ENCODE results near the gene SENP1.
A peak's percentile ranks its signal among the peaks of the same experiment; 100 is the strongest.
"Not testable (repeated sequence)": the region's sequence is repeated elsewhere in the genome, so short reads cannot be mapped to it uniquely, and the experiment has no call there.

Gene SENP1

GRCh38 chr12:48123169-48123568 lies 17.3 kb upstream of the SENP1 start:
- peaks cover 19% of the 10 kb centered on the region for H3K4me1 Mint-ChIP-seq
- H3K9me3 Mint-ChIP-seq, result no peaks in the 10 kb centered on the region
- no peak overlapping the region for H3K4me3 Mint-ChIP-seq
- peaks cover 24% of the 10 kb centered on the region for H3K36me3 Mint-ChIP-seq
- ATAC-seq (ENCODE audit: low read depth), result no peak
- H3K27ac Mint-ChIP-seq, result peak overlapping the region; percentile 52
- DNase-seq (ENCODE audit: low spot score in 2 of 2), result no peak
- H3K27me3 Mint-ChIP-seq, result no peaks in the 10 kb centered on the region

DNA sequence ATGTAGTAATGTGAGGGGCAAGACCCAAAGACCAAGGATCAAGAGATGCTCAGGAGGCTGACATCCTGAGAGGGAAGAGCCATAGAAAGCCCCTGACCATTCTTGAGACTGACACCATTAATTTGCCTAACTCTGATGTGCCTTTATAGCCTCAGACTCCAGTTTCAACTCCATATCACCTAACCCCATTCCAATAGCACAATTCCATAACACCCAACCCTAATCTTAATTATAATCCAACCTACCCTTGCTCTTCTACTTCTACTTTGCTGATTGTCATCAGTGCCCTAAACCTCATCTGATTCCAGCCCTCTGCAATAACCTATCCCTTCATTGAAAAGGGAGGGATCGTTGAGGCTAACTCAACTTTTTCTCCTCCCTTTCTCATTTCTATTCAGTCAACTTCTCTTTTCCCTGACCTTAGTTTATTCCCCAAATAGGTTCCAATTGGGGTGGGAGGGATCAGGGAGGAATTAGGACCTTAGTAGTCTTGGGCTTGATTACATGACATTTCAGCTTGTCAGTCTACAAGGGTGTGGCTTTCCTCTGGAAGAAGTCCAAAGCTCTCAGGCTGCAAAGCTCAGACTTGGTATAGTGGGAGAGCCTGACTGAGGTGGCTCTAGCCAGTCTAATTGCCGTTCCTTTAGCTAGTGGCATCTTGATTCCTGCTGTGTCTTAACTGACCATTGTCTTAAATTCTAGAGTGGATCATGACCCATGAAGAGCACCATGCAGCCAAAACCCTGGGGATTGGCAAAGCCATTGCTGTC lies 16.4 kb upstream of the SENP1 start:
- Mint-ChIP-seq H3K4me3 (no peak overlapping the region), H3K9me3 (no peaks in the 10 kb centered on the region), H3K27me3 (no peaks in the 10 kb centered on the region), H3K36me3 (peaks cover 17% of the 10 kb centered on the region), H3K4me1 (peaks cover 19% of the 10 kb centered on the region), H3K27ac (no peak overlapping the region)
- no peak for ATAC-seq (ENCODE audit: low read depth)
- DNase-seq (ENCODE audit: low spot score in 2 of 2), result no peak

DNA sequence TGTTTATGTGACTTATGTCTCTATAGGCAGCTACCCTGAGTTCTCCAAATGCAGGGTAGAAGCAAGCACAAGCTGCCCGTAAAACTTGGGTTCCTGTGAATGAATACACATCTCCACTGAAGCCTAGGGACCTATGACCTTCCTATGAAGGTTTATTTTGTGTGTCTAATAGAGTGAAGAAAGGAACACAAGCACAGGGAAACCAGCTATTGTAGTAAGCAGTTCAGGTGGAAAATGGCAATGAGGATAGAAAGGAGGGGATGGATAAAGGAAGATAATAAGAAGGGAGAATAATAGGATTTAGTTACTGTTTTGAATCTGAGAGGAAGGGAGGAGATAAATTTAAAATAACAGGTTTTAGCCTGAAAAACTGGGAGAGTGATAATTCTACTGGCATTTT lies 15.6 kb upstream of the SENP1 start:
- Mint-ChIP-seq H3K4me3 (no peak overlapping the region), H3K36me3 (peaks cover 15% of the 10 kb centered on the region), H3K9me3 (no peaks in the 10 kb centered on the region), H3K4me1 (peaks cover 19% of the 10 kb centered on the region), H3K27me3 (no peaks in the 10 kb centered on the region), H3K27ac (no peak overlapping the region)
- ATAC-seq (ENCODE audit: low read depth) (no peak), DNase-seq (ENCODE audit: low spot score in 2 of 2) (no peak)

- no peaks in the 10 kb centered on the region for H3K9me3 Mint-ChIP-seq
- H3K4me1 Mint-ChIP-seq, result peaks cover 19% of the 10 kb centered on the region
- ATAC-seq (ENCODE audit: low read depth) (no peak), DNase-seq (ENCODE audit: low spot score in 2 of 2) (no peak)
- H3K4me3 Mint-ChIP-seq, result peak overlapping the region; percentile 99
- no peaks in the 10 kb centered on the region for H3K27me3 Mint-ChIP-seq
- peak overlapping the region; percentile 93 for H3K27ac Mint-ChIP-seq
- H3K36me3 Mint-ChIP-seq, result peaks cover 10% of the 10 kb centered on the region
Observed at GRCh38 chr12:48119834-48120195, 13.9 kb upstream of the SENP1 start.

- peak; percentile 95 for ATAC-seq (ENCODE audit: low read depth)
- no peaks in the 10 kb centered on the region for H3K9me3 Mint-ChIP-seq
- H3K4me3 Mint-ChIP-seq, result peak within 1 kb of the TSS; percentile 99
Observed at GRCh38 chr12:48119078-48119833, 13.4 kb upstream of the SENP1 start, which contains the start of gene PFKM. Gene PFKM, plus strand, starts transcription at chr12:48119364. Its CDS starts 3,411 bp downstream, at chr12:48122775.

DNA sequence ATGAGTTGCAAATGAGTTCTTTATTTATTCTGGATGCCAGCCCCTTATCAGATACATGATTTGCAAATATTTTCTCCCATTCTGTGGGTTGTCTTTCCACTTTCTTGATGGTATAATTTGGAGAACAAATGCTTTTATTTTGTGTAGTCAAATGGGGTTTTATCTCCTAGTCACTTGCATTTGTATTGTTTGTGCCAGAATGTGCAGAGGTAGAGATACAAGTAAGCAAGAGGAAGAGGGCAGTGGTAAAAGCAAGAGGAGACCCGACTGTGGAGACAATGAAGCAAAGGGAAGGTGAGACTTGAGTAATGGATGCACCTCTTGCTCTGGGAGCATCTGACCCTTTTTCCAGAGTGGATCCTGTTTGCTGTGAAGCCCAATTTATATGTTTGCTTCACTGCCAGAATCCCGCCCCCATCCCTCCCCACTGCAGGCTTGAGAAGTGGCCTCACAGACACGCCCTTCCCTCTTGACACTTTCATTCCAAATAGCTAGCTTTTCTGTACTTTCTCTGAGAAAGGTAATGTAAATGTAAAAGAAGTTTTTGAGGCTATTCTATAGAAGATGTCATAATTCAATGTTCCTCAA lies 12.5 kb upstream of the SENP1 start:
- Mint-ChIP-seq H3K27me3 (no peaks in the 10 kb centered on the region), H3K9me3 (no peaks in the 10 kb centered on the region), H3K36me3 (peaks cover 4% of the 10 kb centered on the region), H3K4me1 (peaks cover 19% of the 10 kb centered on the region), H3K27ac (peak overlapping the region; percentile 93), H3K4me3 (peak overlapping the region; percentile 99)
- DNase-seq (ENCODE audit: low spot score in 2 of 2) (no peak), ATAC-seq (ENCODE audit: low read depth) (no peak)

More at GRCh38 chr12:48119078-48119833, 13.4 kb upstream of the SENP1 start, which contains the start of gene PFKM:
- peaks cover 19% of the 10 kb centered on the region for H3K4me1 Mint-ChIP-seq
- peak within 1 kb of the TSS; percentile 93 for H3K27ac Mint-ChIP-seq
- peaks cover 6% of the 10 kb centered on the region for H3K36me3 Mint-ChIP-seq
- no peaks in the 10 kb centered on the region for H3K27me3 Mint-ChIP-seq
- peak; percentile 41 to 58 for DNase-seq (ENCODE audit: low spot score in 2 of 2)

DNA sequence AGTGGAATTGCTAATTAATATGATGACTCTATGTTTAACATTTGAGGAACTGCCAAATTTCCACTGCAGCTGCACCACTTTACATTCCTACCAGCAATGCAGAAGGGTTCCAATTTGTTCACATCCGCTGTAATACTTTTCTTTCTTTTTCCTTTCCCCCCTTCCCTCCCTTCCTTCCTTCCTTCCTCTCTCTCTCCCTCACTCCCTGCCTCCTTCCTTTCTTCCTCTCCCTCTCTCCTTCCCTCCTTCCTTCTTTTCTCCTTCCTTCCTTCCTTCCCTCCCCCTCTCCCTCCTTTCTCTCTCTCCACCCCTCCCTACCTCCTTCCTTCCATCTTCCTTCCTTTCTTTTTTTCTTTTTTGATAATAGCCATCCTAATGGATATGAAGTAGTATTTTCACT lies 10.1 kb upstream of the SENP1 start:
- Mint-ChIP-seq H3K27ac (no peak overlapping the region), H3K27me3 (no peaks in the 10 kb centered on the region), H3K9me3 (no peaks in the 10 kb centered on the region), H3K4me3 (no peak overlapping the region), H3K4me1 (peaks cover 15% of the 10 kb centered on the region), H3K36me3 (no peaks in the 10 kb centered on the region)
- DNase-seq (ENCODE audit: low spot score in 2 of 2) (no peak), ATAC-seq (ENCODE audit: low read depth) (no peak)

GRCh38 chr12:48111312-48111693 lies 5.4 kb upstream of the SENP1 start:
- not testable (repeated sequence) for H3K9me3 Mint-ChIP-seq; H3K4me3 Mint-ChIP-seq; ATAC-seq (ENCODE audit: low read depth); H3K27me3 Mint-ChIP-seq; H3K27ac Mint-ChIP-seq; DNase-seq (ENCODE audit: low spot score in 2 of 2); H3K36me3 Mint-ChIP-seq
- peaks cover 11% of the 10 kb centered on the region for H3K4me1 Mint-ChIP-seq

- Mint-ChIP-seq H3K9me3 (no peaks in the 10 kb centered on the region), H3K4me1 (peaks cover 12% of the 10 kb centered on the region), H3K36me3 (no peaks in the 10 kb centered on the region), H3K4me3 (no peak overlapping the region), H3K27ac (no peak overlapping the region), H3K27me3 (no peaks in the 10 kb centered on the region)
- ATAC-seq (ENCODE audit: low read depth), result no peak
- DNase-seq (ENCODE audit: low spot score in 2 of 2), result no peak
Observed at GRCh38 chr12:48110691-48111311, 4.9 kb upstream of the SENP1 start.

- ATAC-seq (ENCODE audit: low read depth), result no peak
- H3K36me3 Mint-ChIP-seq, result peaks cover 2% of the 10 kb centered on the region
- H3K27ac Mint-ChIP-seq, result no peak overlapping the region
- H3K4me1 Mint-ChIP-seq, result peaks cover 20% of the 10 kb centered on the region
- no peaks in the 10 kb centered on the region for H3K9me3 Mint-ChIP-seq
- no peaks in the 10 kb centered on the region for H3K27me3 Mint-ChIP-seq
- DNase-seq (ENCODE audit: low spot score in 2 of 2), result no peak
- H3K4me3 Mint-ChIP-seq, result no peak overlapping the region
Observed at GRCh38 chr12:48109424-48109823, 3.5 kb upstream of the SENP1 start.

DNA sequence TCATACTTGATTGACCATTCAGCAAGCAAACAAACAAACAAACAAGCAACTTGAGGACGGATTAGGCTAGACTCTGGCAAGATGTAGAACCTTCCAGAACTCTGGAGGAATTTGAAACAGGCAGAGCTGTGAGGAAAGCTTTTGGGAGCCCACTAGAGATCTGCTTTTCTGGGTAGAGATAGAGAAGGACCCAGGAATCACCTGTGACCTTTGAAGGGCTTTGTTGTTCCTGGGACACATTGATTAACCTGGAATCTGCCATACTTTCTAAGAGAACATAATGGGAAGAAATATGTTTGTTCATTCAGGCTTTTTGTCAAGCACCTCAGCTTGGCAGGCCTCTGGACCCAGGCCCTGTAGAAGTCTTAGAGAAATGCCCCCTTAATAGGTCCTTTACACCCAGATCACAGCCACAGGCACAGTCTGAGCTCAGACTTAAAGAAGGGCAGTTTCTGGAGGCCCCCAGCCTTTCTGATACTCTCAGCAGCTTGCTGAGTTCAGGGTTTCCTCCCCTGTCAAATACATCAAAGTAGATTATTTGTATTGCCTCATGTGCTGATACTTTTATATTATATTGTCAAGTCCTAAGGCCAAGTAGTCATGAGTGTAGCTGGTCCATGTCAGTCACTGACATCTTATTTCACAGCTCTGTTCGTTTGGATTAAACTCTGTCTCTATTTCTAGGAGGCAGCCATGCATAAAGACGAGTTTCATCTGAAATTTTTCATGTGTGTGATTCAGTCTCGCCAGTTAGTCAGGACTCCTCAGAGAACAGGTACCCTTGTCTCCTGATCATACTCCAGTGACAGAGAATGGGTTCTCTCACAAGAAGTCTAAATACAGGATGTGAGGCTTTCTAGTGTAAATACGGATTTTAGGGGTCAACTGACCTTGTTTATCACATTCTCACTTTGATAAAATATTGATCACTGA lies 1.1 kb upstream of the SENP1 start:
- Mint-ChIP-seq H3K36me3 (peaks cover 2% of the 10 kb centered on the region), H3K9me3 (no peaks in the 10 kb centered on the region), H3K27ac (peak overlapping the region; percentile 99), H3K27me3 (no peaks in the 10 kb centered on the region), H3K4me1 (peaks cover 29% of the 10 kb centered on the region), H3K4me3 (peak overlapping the region; percentile 94)
- DNase-seq (ENCODE audit: low spot score in 2 of 2), result no peak
- ATAC-seq (ENCODE audit: low read depth), result no peak

GRCh38 chr12:48105321-48105866 lies 485 bp downstream of the SENP1 start:
- peak; percentile 62 to 68 for DNase-seq (ENCODE audit: low spot score in 2 of 2)

DNA sequence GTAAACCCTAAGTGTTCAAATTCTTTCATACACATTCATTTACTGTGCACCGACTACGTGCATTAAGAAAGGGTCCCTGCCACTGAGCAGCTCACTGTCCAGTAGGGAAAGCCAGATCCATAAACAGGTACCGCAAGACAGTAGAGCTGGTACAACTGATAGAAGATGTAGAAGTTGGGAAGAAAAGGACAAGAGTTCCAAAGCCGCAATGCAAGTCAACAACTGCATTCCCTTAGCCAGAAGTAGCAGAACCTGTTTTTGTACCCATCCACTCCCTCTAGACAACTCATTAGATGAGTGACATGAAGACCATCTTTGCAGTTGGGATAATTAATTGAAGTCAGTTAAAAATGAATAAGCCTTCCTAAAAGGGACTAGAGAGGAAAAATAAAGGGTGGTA lies 1.3 kb downstream of the SENP1 start:
- ATAC-seq (ENCODE audit: low read depth), result no peak
- H3K9me3 Mint-ChIP-seq, result no peaks in the 10 kb centered on the region
- H3K27ac Mint-ChIP-seq, result peak overlapping the region; percentile 99
- H3K4me1 Mint-ChIP-seq, result peaks cover 32% of the 10 kb centered on the region
- H3K4me3 Mint-ChIP-seq, result peak overlapping the region; percentile 94
- H3K36me3 Mint-ChIP-seq, result peaks cover 3% of the 10 kb centered on the region
- no peaks in the 10 kb centered on the region for H3K27me3 Mint-ChIP-seq
- DNase-seq (ENCODE audit: low spot score in 2 of 2), result no peak

More at GRCh38 chr12:48105321-48105866, 485 bp downstream of the SENP1 start:
- Mint-ChIP-seq H3K36me3 (peaks cover 2% of the 10 kb centered on the region), H3K4me1 (peaks cover 35% of the 10 kb centered on the region), H3K9me3 (no peaks in the 10 kb centered on the region), H3K4me3 (peak overlapping the region; percentile 94), H3K27me3 (no peaks in the 10 kb centered on the region), H3K27ac (peak overlapping the region; percentile 99)
- peak; percentile 54 for ATAC-seq (ENCODE audit: low read depth)
